ENCODE measurements around the gene ABHD11. TPM values are rescaled to one million over a fixed set of nuclear protein-coding genes. Genes with fewer than 3 reads are reported as not detected.
A peak's percentile ranks its signal among the peaks of the same experiment; 100 is the strongest.
"Not testable (repeated sequence)": the region's sequence is repeated elsewhere in the genome, so short reads cannot be mapped to it uniquely, and the experiment has no call there.

Gene ABHD11
- total and polyA plus RNA-seq, 2 experiments from 2014 or later = 18.7 to 24.6 TPM

- TF ChIP-seq ZNF114 (CRISPR knock-in tag; IDR thresholded peaks at IDR 0.05) = no peak
- no peak for TF ChIP-seq EZH2 (IDR thresholded peaks at IDR 0.05; ENCODE audit: low read depth, unreplicated experiment)
- TF ChIP-seq POLR2AphosphoS5 (IDR thresholded peaks at IDR 0.05; ENCODE audit: low read depth) = no peak
- TF ChIP-seq EZH2phosphoT487 (IDR thresholded peaks at IDR 0.05; ENCODE audit: unreplicated experiment) = no peak
- TF ChIP-seq ZNF331 (CRISPR knock-in tag; IDR thresholded peaks at IDR 0.05; ENCODE audit: low read depth) = no peak
These were observed 17.2 kb downstream of the ABHD11 start (continued) for GRCh38 chr7:73721377-73721817.

DNA sequence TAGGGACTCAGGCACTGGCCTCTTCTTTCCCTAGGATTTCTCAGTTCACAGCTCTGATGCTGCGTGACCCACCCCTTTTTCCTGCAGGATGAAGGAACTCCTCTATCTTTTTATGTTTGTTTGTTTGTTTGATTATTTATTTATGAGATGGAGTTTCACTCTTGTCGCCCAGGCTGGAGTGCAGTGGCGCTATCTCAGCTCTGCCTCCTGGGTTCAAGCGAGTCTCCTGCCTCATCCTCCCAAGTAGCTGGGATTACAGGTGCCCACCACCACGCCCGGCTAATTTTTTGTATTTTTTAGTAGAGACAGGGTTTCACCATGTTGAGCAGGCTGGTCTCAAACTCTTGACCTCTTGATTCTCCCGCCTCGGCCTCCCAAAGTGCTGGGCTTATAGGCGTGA is 18.2 kb downstream of the ABHD11 start:
- not testable (repeated sequence) for ATAC-seq; H2AFZ ChIP-seq; H3K4me2 ChIP-seq; H3K79me2 ChIP-seq (replicated peaks; ENCODE audit: insufficient read depth); H3K36me3 Mint-ChIP-seq (ENCODE audit: low read depth); H3K27ac ChIP-seq (ENCODE audit: low read depth); H3K4me1 ChIP-seq (ENCODE audit: insufficient read depth); H3K36me3 ChIP-seq (ENCODE audit: insufficient read depth); H3K4me3 ChIP-seq; DNase-seq (ENCODE audit: low spot score); H3F3A ChIP-seq (replicated peaks; ENCODE audit: low read depth); H3K9me3 Mint-ChIP-seq; H3K4me1 Mint-ChIP-seq; H3K9me2 ChIP-seq (ENCODE audit: insufficient read depth); H4K20me1 ChIP-seq (replicated peaks; ENCODE audit: insufficient read depth); H3K27ac Mint-ChIP-seq
- peaks cover 24% of the 10 kb centered on the region for H3K27me3 ChIP-seq (ENCODE audit: insufficient read depth)
- Mint-ChIP-seq H3K4me3 (peak overlapping the region; percentile 70), H3K27me3 (ENCODE audit: insufficient read depth, low read depth, poor library complexity) (peaks cover 20% of the 10 kb centered on the region)

GRCh38 chr7:73719806-73720169 is 18.8 kb downstream of the ABHD11 start:
- no peak overlapping the region for H3K27ac Mint-ChIP-seq
- TF ChIP-seq ZNF114 (CRISPR knock-in tag; IDR thresholded peaks at IDR 0.05) (no peak), EZH2phosphoT487 (IDR thresholded peaks at IDR 0.05; ENCODE audit: unreplicated experiment) (no peak), CREB1 (CRISPR knock-in tag; IDR thresholded peaks at IDR 0.05; ENCODE audit: low read depth) (no peak), NANOG (IDR thresholded peaks at IDR 0.05; ENCODE audit: borderline replicate concordance) (no peak), EZH2 (IDR thresholded peaks at IDR 0.05; ENCODE audit: low read depth, unreplicated experiment) (no peak), JUNB (IDR thresholded peaks at IDR 0.05; ENCODE audit: unreplicated experiment) (no peak)
- TF ChIP-seq, protein P1, sequence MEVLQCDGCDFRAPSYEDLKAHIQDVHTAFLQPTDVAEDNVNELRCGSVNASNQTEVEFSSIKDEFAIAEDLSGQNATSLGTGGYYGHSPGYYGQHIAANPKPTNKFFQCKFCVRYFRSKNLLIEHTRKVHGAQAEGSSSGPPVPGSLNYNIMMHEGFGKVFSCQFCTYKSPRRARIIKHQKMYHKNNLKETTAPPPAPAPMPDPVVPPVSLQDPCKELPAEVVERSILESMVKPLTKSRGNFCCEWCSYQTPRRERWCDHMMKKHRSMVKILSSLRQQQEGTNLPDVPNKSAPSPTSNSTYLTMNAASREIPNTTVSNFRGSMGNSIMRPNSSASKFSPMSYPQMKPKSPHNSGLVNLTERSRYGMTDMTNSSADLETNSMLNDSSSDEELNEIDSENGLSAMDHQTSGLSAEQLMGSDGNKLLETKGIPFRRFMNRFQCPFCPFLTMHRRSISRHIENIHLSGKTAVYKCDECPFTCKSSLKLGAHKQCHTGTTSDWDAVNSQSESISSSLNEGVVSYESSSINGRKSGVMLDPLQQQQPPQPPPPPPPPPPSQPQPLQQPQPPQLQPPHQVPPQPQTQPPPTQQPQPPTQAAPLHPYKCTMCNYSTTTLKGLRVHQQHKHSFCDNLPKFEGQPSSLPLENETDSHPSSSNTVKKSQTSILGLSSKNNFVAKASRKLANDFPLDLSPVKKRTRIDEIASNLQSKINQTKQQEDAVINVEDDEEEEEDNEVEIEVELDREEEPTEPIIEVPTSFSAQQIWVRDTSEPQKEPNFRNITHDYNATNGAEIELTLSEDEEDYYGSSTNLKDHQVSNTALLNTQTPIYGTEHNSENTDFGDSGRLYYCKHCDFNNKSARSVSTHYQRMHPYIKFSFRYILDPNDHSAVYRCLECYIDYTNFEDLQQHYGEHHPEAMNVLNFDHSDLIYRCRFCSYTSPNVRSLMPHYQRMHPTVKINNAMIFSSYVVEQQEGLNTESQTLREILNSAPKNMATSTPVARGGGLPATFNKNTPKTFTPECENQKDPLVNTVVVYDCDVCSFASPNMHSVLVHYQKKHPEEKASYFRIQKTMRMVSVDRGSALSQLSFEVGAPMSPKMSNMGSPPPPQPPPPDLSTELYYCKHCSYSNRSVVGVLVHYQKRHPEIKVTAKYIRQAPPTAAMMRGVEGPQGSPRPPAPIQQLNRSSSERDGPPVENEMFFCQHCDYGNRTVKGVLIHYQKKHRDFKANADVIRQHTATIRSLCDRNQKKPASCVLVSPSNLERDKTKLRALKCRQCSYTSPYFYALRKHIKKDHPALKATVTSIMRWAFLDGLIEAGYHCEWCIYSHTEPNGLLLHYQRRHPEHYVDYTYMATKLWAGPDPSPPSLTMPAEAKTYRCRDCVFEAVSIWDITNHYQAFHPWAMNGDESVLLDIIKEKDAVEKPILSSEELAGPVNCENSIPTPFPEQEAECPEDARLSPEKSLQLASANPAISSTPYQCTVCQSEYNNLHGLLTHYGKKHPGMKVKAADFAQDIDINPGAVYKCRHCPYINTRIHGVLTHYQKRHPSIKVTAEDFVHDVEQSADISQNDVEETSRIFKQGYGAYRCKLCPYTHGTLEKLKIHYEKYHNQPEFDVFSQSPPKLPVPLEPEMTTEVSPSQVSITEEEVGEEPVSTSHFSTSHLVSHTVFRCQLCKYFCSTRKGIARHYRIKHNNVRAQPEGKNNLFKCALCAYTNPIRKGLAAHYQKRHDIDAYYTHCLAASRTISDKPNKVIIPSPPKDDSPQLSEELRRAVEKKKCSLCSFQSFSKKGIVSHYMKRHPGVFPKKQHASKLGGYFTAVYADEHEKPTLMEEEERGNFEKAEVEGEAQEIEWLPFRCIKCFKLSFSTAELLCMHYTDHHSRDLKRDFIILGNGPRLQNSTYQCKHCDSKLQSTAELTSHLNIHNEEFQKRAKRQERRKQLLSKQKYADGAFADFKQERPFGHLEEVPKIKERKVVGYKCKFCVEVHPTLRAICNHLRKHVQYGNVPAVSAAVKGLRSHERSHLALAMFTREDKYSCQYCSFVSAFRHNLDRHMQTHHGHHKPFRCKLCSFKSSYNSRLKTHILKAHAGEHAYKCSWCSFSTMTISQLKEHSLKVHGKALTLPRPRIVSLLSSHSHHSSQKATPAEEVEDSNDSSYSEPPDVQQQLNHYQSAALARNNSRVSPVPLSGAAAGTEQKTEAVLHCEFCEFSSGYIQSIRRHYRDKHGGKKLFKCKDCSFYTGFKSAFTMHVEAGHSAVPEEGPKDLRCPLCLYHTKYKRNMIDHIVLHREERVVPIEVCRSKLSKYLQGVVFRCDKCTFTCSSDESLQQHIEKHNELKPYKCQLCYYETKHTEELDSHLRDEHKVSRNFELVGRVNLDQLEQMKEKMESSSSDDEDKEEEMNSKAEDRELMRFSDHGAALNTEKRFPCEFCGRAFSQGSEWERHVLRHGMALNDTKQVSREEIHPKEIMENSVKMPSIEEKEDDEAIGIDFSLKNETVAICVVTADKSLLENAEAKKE (CRISPR knock-in tag; IDR thresholded peaks at IDR 0.05) = no peak
- TF ChIP-seq, protein P2, sequence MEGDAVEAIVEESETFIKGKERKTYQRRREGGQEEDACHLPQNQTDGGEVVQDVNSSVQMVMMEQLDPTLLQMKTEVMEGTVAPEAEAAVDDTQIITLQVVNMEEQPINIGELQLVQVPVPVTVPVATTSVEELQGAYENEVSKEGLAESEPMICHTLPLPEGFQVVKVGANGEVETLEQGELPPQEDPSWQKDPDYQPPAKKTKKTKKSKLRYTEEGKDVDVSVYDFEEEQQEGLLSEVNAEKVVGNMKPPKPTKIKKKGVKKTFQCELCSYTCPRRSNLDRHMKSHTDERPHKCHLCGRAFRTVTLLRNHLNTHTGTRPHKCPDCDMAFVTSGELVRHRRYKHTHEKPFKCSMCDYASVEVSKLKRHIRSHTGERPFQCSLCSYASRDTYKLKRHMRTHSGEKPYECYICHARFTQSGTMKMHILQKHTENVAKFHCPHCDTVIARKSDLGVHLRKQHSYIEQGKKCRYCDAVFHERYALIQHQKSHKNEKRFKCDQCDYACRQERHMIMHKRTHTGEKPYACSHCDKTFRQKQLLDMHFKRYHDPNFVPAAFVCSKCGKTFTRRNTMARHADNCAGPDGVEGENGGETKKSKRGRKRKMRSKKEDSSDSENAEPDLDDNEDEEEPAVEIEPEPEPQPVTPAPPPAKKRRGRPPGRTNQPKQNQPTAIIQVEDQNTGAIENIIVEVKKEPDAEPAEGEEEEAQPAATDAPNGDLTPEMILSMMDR (conservative IDR thresholded peaks at IDR 0.05; ENCODE audit: low read depth in 2 of 2) = no peak
- TF ChIP-seq, protein P3, sequence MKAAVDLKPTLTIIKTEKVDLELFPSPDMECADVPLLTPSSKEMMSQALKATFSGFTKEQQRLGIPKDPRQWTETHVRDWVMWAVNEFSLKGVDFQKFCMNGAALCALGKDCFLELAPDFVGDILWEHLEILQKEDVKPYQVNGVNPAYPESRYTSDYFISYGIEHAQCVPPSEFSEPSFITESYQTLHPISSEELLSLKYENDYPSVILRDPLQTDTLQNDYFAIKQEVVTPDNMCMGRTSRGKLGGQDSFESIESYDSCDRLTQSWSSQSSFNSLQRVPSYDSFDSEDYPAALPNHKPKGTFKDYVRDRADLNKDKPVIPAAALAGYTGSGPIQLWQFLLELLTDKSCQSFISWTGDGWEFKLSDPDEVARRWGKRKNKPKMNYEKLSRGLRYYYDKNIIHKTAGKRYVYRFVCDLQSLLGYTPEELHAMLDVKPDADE (IDR thresholded peaks at IDR 0.05) = no peak

More at GRCh38 chr7:73719806-73720169, 18.8 kb downstream of the ABHD11 start:
- H2AFZ ChIP-seq = peak overlapping the region; percentile 90
- no peak overlapping the region for H3K27ac ChIP-seq (ENCODE audit: low read depth)
- DNase-seq (ENCODE audit: low spot score) = no peak
- H3K4me3 ChIP-seq = peak overlapping the region; percentile 53
- H3K36me3 ChIP-seq (ENCODE audit: insufficient read depth) = no peaks in the 10 kb centered on the region
- Mint-ChIP-seq H3K36me3 (ENCODE audit: low read depth) (no peaks in the 10 kb centered on the region), H3K9me3 (no peaks in the 10 kb centered on the region), H3K27me3 (ENCODE audit: insufficient read depth, low read depth, poor library complexity) (peaks cover 17% of the 10 kb centered on the region), H3K4me3 (peak overlapping the region; percentile 70), H3K4me1 (no peaks in the 10 kb centered on the region; the same call in 2 of the 3 replicates)
- no peaks in the 10 kb centered on the region; the same call in 1 of the 2 replicates for H3K4me1 ChIP-seq (ENCODE audit: insufficient read depth)
- H3F3A ChIP-seq (replicated peaks; ENCODE audit: low read depth) = no peaks in the 10 kb centered on the region
- H3K27me3 ChIP-seq (ENCODE audit: insufficient read depth) = peaks cover 24% of the 10 kb centered on the region
- H4K20me1 ChIP-seq (replicated peaks; ENCODE audit: insufficient read depth) = no peaks in the 10 kb centered on the region; the same call in 1 of the 2 replicates
- no peak; the same call in 2 of the 3 replicates for ATAC-seq
- no peaks in the 10 kb centered on the region for H3K9me2 ChIP-seq (ENCODE audit: insufficient read depth)
- H3K4me2 ChIP-seq = peak overlapping the region; percentile 78
- H3K79me2 ChIP-seq (replicated peaks; ENCODE audit: insufficient read depth) = no peaks in the 10 kb centered on the region

Data from GM23338 (cell line).